GM18505 (cell line): Measurements from ENCODE around the gene CYP2W1.
"Not testable (repeated sequence)": the region's sequence is repeated elsewhere in the genome, so short reads cannot be mapped to it uniquely, and the experiment has no call there.

Source experiments
- ATAC-seq: cut with Tn5 transposase; IDR thresholded peaks from one replicate; pipeline ENCODE4 v1.9.1; 2021; ENCODE audit not compliant: unreplicated experiment
- POLR2A ChIP-seq: IDR thresholded peaks from 4 replicates; pipeline ENCODE4 v1.6.1; 2011; ENCODE audit warnings: borderline replicate concordance; ENCODE audit not compliant: insufficient read depth, insufficient read length; ENCODE audit errors: extremely low read depth

The CYP2W1 gene

GRCh38 chr7:957418-958220, 25.4 kb upstream of the CYP2W1 start:
- no peak for TF ChIP-seq POLR2A
- ATAC-seq = no peak

GRCh38 chr7:958221-959200, 24.5 kb upstream of the CYP2W1 start:
- TF ChIP-seq POLR2A = no peak
- ATAC-seq = no peak

GRCh38 chr7:959271-959670, 23.7 kb upstream of the CYP2W1 start:
- no peak for TF ChIP-seq POLR2A
- no peak for ATAC-seq

GRCh38 chr7:959740-960139, 23.2 kb upstream of the CYP2W1 start:
- not testable (repeated sequence) for ATAC-seq

- no peak for TF ChIP-seq POLR2A
- ATAC-seq = no peak
Measured at GRCh38 chr7:960269-960871, 22.6 kb upstream of the CYP2W1 start.

- not testable (repeated sequence) for ATAC-seq
Measured at GRCh38 chr7:960972-961371, 22.0 kb upstream of the CYP2W1 start.

GRCh38 chr7:961546-962400, 21.2 kb upstream of the CYP2W1 start:
- TF ChIP-seq POLR2A = no peak
- no peak for ATAC-seq

GRCh38 chr7:962401-963081, 20.4 kb upstream of the CYP2W1 start:
- no peak for ATAC-seq
- no peak for TF ChIP-seq POLR2A

- no peak for ATAC-seq
- no peak for TF ChIP-seq POLR2A
Measured at GRCh38 chr7:963236-964078, 19.5 kb upstream of the CYP2W1 start.

- TF ChIP-seq POLR2A = no peak
- no peak for ATAC-seq
Measured at GRCh38 chr7:964401-965231, 18.4 kb upstream of the CYP2W1 start.
